ENCODE measurements around the gene VPS9D1. TPM values are rescaled to one million over a fixed set of nuclear protein-coding genes. Genes with fewer than 3 reads are reported as not detected.

Gene VPS9D1
- polyA plus RNA-seq, 1 donor from 2014 or later: 29.9 TPM

DNA sequence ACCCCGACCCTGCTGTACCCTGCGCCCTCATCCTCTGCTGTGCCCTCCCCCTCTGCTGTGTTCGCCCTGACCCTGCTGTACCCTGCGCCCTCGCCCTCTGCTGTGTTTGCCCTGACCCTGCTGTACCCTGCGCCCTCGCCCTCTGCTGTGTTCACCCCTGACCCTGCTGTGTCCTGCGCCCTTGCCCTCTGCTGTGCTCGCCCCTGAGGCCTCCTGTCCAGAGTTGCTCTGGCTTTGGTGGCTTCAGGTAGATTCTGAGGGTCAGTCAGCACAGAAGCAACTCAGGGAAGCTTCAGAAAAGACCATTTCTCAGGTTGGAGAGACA, 12.2 kb upstream of the VPS9D1 start:
- Histone ChIP-seq H3K27ac (ENCODE audit: low read length) (no peak overlapping the region), H4K20me1 (ENCODE audit: insufficient read depth) (no peaks in the 10 kb centered on the region), H3K4me2 (ENCODE audit: low read length) (no peak overlapping the region), H3K9me2 (ENCODE audit: insufficient read depth, low read length) (no peaks in the 10 kb centered on the region), H3K27me3 (ENCODE audit: insufficient read depth, low read depth, low read length) (no peaks in the 10 kb centered on the region), H3K9ac (ENCODE audit: low read length) (no peak overlapping the region), H3K36me3 (ENCODE audit: insufficient read depth, low read length) (no peaks in the 10 kb centered on the region), H2AFZ (ENCODE audit: low read depth, low read length) (no peak overlapping the region), H3K79me2 (replicated peaks; ENCODE audit: insufficient read depth, low read length) (no peaks in the 10 kb centered on the region), H3F3A (ENCODE audit: insufficient read depth, low read length, poor library complexity, severe bottlenecking) (no peaks in the 10 kb centered on the region), H3K4me3 (ENCODE audit: low read length) (no peak overlapping the region), H3K9me3 (ENCODE audit: low read length) (no peaks in the 10 kb centered on the region)
- TF ChIP-seq POLR2AphosphoS5 (IDR thresholded peaks at IDR 0.05) (no peak), RAD21 (conservative IDR thresholded peaks at IDR 0.05) (no peak), EZH2 (IDR thresholded peaks at IDR 0.05; ENCODE audit: borderline replicate concordance, insufficient read depth, low read length, poor library complexity, severe bottlenecking) (no peak), SMC3 (conservative IDR thresholded peaks at IDR 0.05; ENCODE audit: poor library complexity) (no peak), MXI1 (conservative IDR thresholded peaks at IDR 0.05; ENCODE audit: poor library complexity, severe bottlenecking) (no peak), EP300 (conservative IDR thresholded peaks at IDR 0.05; ENCODE audit: poor library complexity, severe bottlenecking) (no peak), TAF1 (IDR thresholded peaks at IDR 0.05; ENCODE audit: low read depth) (no peak)
- TF ChIP-seq, protein P1, sequence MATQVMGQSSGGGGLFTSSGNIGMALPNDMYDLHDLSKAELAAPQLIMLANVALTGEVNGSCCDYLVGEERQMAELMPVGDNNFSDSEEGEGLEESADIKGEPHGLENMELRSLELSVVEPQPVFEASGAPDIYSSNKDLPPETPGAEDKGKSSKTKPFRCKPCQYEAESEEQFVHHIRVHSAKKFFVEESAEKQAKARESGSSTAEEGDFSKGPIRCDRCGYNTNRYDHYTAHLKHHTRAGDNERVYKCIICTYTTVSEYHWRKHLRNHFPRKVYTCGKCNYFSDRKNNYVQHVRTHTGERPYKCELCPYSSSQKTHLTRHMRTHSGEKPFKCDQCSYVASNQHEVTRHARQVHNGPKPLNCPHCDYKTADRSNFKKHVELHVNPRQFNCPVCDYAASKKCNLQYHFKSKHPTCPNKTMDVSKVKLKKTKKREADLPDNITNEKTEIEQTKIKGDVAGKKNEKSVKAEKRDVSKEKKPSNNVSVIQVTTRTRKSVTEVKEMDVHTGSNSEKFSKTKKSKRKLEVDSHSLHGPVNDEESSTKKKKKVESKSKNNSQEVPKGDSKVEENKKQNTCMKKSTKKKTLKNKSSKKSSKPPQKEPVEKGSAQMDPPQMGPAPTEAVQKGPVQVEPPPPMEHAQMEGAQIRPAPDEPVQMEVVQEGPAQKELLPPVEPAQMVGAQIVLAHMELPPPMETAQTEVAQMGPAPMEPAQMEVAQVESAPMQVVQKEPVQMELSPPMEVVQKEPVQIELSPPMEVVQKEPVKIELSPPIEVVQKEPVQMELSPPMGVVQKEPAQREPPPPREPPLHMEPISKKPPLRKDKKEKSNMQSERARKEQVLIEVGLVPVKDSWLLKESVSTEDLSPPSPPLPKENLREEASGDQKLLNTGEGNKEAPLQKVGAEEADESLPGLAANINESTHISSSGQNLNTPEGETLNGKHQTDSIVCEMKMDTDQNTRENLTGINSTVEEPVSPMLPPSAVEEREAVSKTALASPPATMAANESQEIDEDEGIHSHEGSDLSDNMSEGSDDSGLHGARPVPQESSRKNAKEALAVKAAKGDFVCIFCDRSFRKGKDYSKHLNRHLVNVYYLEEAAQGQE (IDR thresholded peaks at IDR 0.05; ENCODE audit: borderline replicate concordance): no peak

DNA sequence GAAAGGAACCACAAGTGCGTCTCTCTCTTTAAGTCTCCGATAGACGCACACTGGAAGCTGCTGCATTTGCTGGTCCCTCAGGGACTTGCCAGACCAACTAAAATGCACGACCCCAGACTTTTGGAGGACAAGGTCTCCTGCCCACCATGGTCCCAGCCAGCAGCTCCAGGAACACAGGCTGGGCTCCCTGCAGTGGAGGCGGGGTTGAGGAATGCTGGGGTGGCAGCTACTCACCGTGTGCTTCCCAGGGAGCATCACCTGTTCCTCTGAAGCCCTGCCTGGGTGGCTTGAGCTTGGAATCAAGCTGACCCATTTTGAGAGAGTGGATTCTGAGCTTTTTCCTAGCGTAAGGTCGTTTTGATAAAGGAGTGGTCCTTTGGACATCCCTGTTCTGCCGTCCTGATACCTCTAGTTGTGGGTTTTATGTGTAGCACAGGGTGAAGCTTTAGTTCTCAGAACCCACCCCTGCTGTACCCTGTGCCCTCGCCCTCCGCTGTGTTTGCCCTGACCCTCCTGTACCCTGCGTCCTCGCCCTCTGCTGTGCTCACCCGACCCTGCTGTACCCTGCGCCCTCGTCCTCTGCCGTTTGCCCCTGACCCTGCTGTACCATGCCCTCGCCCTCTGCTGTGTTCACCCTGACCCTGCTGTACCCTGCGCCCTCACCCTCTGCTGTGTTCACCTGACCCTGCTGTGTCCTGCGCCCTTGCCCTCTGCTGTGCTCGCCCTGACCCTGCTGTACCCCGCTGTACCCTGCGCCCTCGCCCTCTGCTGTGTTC, 11.6 kb upstream of the VPS9D1 start:
- Histone ChIP-seq H2AFZ (ENCODE audit: low read depth, low read length) (no peak overlapping the region), H3F3A (ENCODE audit: insufficient read depth, low read length, poor library complexity, severe bottlenecking) (no peaks in the 10 kb centered on the region), H4K20me1 (ENCODE audit: insufficient read depth) (no peaks in the 10 kb centered on the region), H3K9me2 (ENCODE audit: insufficient read depth, low read length) (no peaks in the 10 kb centered on the region), H3K27ac (ENCODE audit: low read length) (no peak overlapping the region), H3K36me3 (ENCODE audit: insufficient read depth, low read length) (no peaks in the 10 kb centered on the region), H3K79me2 (replicated peaks; ENCODE audit: insufficient read depth, low read length) (no peaks in the 10 kb centered on the region), H3K4me2 (ENCODE audit: low read length) (no peak overlapping the region), H3K27me3 (ENCODE audit: insufficient read depth, low read depth, low read length) (no peaks in the 10 kb centered on the region), H3K9me3 (ENCODE audit: low read length) (no peaks in the 10 kb centered on the region), H3K9ac (ENCODE audit: low read length) (no peak overlapping the region), H3K4me3 (ENCODE audit: low read length) (no peak overlapping the region)
- TF ChIP-seq EZH2 (IDR thresholded peaks at IDR 0.05; ENCODE audit: borderline replicate concordance, insufficient read depth, low read length, poor library complexity, severe bottlenecking): no peak
- TF ChIP-seq, protein P1 (IDR thresholded peaks at IDR 0.05; ENCODE audit: borderline replicate concordance): no peak
- no peak for TF ChIP-seq SMC3 (conservative IDR thresholded peaks at IDR 0.05; ENCODE audit: poor library complexity)

Measured in neural cell (in vitro differentiated cells).